ENCODE data around the gene ST6GALNAC1.

Gene ST6GALNAC1

DNA sequence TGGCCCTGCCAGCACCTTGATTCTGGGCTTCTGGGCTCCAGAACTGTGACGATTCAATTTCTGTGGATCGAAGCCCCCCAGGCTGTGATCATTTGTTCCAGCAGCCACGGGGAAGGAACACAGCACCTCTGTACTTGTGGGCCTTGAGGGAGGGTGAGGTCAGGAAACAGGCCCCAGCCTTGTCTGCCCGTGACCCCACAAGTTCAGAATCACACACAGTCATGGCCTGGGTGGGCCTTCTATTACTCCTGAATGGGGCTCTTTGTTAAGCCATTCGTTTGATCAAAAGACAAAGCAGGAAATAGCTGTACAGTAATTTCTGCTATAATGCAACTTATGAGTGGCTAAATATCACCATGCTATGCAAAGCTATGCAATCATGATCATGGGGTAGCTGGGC lies 68.0 kb downstream of the ST6GALNAC1 start:
- no peak for DNase-seq

Data from DMS 273 treated with DMSO at 0.1 percent for 48 hours (cell line).